Measurements from ENCODE around the gene PALD1.

- TF ChIP-seq RFX5 (IDR thresholded peaks at IDR 0.05) (no peak), POLR2A (IDR thresholded peaks at IDR 0.05; ENCODE audit: low read length) (no peak), EP300 (IDR thresholded peaks at IDR 0.05) (no peak), RAD21 (conservative IDR thresholded peaks at IDR 0.05 in 1 of 2, IDR thresholded peaks at IDR 0.05 in 1 of 2) (no peak), E2F6 (IDR thresholded peaks at IDR 0.05; ENCODE audit: borderline replicate concordance, low read depth) (no peak), USF2 (IDR thresholded peaks at IDR 0.05) (no peak), EHF (CRISPR knock-in tag; IDR thresholded peaks at IDR 0.05) (no peak), MAFK (IDR thresholded peaks at IDR 0.05; ENCODE audit: partially characterized antibody) (no peak), KDM1A (IDR thresholded peaks at IDR 0.05; ENCODE audit: low read depth) (no peak), NPAS2 (CRISPR knock-in tag; IDR thresholded peaks at IDR 0.05; ENCODE audit: borderline replicate concordance) (no peak)
- TF ChIP-seq, protein P1, sequence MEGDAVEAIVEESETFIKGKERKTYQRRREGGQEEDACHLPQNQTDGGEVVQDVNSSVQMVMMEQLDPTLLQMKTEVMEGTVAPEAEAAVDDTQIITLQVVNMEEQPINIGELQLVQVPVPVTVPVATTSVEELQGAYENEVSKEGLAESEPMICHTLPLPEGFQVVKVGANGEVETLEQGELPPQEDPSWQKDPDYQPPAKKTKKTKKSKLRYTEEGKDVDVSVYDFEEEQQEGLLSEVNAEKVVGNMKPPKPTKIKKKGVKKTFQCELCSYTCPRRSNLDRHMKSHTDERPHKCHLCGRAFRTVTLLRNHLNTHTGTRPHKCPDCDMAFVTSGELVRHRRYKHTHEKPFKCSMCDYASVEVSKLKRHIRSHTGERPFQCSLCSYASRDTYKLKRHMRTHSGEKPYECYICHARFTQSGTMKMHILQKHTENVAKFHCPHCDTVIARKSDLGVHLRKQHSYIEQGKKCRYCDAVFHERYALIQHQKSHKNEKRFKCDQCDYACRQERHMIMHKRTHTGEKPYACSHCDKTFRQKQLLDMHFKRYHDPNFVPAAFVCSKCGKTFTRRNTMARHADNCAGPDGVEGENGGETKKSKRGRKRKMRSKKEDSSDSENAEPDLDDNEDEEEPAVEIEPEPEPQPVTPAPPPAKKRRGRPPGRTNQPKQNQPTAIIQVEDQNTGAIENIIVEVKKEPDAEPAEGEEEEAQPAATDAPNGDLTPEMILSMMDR (IDR thresholded peaks at IDR 0.05): no peak
- TF ChIP-seq, protein P2, sequence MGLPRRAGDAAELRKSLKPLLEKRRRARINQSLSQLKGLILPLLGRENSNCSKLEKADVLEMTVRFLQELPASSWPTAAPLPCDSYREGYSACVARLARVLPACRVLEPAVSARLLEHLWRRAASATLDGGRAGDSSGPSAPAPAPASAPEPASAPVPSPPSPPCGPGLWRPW (IDR thresholded peaks at IDR 0.05): no peak
Measured at GRCh38 chr10:70490142-70490541, 11.6 kb downstream of the PALD1 start.

Data from A549 (cell line).